GM21381 (cell line): Measurements from ENCODE around the gene DNHD1.
A peak's percentile ranks its signal among the peaks of the same experiment; 100 is the strongest.

ENCODE experiments used
- ATAC-seq: cut with Tn5 transposase; IDR thresholded peaks from one replicate; pipeline ENCODE4 v1.9.1; 2021; ENCODE audit warnings: mild to moderate bottlenecking, moderate library complexity; ENCODE audit not compliant: unreplicated experiment

Gene DNHD1

GRCh38 chr11:6608726-6609501 lies 111.8 kb downstream of the DNHD1 start:
- ATAC-seq: no peak

DNA sequence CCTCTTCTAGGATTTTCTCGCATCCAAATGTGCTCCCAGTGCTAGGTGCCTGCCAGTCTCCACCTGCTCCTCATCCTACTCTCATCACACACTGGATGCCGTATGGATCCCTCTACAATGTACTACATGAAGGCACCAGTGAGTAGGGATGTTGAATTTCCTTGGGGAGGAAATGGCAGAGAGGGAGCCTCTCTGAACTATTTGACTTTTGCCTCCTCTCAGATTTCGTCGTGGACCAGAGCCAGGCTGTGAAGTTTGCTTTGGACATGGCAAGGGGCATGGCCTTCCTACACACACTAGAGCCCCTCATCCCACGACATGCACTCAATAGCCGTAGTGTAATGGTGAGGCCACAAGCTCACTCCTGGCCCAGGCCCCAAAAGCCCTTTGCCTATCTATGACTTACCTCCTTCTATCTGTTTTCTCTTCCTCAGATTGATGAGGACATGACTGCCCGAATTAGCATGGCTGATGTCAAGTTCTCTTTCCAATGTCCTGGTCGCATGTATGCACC lies 112.5 kb downstream of the DNHD1 start:
- no peak for ATAC-seq

DNA sequence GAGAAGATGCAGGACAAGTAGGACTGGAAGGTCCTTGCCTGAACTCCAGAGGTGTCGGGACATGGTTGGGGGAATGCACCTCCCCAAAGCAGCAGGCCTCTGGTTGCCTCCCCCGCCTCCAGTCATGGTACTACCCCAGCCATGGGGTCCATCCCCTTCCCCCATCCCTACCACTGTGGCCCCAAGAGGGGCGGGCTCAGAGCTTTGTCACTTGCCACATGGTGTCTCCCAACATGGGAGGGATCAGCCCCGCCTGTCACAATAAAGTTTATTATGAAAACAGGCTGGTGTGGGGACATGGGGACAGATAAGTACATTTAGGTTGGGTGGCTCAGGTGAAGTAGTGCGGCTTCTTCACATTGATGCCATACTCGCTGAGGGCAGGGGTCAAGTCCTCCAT lies 113.5 kb downstream of the DNHD1 start:
- no peak for ATAC-seq

GRCh38 chr11:6611092-6611962 lies 114.2 kb downstream of the DNHD1 start:
- no peak for ATAC-seq

GRCh38 chr11:6611963-6612212 lies 114.8 kb downstream of the DNHD1 start:
- peak; percentile 7 for ATAC-seq

DNA sequence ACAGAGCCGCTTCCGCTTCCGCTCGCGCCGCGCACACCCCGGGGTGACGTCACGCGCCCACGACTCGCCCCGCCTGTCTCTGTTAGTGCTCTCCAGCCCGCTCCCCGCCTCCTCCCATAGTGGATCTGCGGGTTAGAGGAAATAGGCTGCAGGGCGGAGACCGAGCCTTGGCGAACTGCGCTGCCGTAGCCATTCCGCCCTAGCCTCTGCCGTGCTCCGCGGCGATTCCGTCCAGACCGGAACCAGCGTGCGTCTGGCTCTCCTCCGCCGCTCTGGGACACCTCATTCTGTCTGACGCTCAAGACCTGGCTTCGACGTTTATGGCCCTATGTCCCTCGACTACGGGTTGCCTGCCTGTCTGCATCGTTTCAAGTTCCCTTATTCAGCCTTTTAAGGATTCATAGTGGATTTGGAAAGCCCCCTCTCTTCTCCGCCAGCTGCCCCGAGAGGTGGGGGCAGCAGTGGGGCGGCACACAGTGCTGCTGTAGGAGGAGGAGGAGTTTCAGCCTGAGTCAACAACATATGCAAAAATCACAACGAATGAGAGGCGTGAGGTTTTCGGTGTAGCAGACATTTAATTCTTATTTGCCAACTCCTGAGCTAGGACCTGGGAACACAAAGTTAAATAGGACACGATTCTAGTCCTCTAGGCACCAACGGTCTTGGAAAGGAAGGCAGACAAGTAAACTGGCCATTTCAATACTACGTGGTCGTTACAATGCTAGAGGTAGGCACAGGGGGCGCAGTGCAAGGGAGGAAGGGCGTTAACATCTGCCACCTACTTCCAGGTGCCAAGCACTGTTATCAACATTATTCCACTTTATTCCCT lies 115.3 kb downstream of the DNHD1 start, which contains the start of gene TAF10:
TSS of gene TAF10 (minus strand) at position 4 of the 829 bp plus-strand sequence. CDS start 27 bp downstream, outside the sequence.
- peak; percentile 91 for ATAC-seq

DNA sequence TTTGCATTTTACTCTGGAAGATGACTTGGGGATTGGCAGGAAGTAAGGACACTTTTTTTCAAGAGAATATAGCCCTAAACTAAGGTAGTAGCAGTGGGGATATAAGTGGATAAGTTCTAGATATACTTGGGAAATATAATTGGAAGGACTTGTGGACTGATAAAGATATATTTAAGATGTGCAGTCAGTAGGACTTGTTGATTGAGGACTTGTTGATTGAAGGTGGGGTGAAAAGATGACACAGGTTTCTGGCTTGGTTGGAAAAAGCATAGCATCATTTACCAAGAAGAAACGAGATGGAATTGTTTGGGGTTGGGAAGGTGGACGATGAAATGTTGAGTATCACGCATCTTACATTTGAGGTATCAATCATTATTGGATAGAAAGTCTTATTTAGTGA lies 116.4 kb downstream of the DNHD1 start:
- ATAC-seq: no peak

- no peak for ATAC-seq
These were observed 117.4 kb downstream of the DNHD1 start for GRCh38 chr11:6614446-6614845.

DNA sequence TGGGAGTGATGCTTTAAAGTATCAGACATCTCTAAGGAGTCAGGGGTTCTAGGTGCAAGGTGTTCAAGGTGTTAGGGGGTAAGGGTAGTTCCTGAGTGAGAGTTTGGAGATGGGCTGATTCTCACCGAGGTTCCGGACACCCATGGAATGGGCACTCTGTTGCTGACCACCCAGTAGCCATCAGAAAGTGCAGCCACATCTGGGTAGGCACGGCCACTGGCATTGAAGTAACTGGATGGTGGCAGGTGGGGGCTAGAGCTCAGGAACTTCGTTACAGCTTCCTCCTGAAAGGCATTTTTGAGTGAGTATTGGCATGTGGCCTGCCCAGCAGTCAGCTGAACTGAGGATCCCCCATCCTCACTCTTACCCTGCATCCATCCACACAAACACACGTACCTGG lies 118.0 kb downstream of the DNHD1 start:
- ATAC-seq: no peak

GRCh38 chr11:6615882-6616585 lies 119.0 kb downstream of the DNHD1 start:
- no peak for ATAC-seq

DNA sequence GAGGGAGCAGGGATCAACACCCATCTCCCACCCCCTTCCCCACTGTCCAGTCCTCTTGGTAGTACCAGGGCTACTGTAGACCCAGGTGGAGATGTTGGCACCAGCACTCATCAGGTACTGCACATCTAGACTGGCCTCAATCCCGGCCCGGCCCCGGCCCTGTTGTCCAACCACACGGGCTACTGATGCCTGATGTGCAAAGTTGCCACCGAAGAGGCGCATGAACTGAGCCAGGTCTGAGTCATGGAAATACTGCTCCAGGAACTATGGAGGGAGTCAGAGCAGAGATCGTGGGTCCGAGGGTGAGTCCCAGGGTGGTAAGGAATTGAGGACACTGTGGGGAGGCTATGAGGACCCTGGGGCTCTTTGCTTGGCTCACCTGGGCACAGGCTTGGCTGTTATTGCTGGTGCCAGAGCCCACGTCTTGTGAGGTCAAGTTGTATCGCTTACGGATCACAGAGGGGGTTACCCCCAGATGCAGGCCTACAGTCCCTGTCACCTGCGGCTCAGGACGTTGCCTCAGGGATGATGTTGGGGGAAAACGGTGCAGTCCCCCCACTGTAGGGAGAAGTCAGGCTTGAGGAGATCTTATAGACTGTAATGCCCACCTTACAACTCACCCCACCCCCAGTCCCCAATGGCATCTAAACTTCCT lies 119.6 kb downstream of the DNHD1 start:
- ATAC-seq: no peak

DNA sequence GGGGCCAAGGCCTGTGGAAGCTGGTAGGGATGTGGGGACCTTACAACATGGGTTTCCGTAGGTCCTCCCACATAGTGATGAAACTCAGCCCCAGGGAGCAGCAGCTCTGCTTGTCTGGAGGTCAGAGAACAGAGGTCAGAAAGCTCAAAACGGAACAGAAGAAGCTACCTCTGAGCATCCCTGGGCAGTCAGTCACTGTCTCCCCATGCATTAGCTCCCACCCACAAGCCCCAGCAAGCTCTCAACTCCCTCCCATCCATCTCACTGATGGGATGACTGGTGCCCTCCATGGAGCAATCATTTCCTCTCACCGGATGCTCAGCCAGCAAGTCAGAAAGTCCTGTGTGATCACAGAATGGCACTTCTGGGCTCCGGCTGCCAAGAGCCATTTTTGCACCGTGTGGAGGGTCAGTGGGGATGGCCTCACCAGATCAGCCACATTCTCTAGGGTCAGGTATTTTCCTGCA lies 120.3 kb downstream of the DNHD1 start:
- no peak for ATAC-seq

DNA sequence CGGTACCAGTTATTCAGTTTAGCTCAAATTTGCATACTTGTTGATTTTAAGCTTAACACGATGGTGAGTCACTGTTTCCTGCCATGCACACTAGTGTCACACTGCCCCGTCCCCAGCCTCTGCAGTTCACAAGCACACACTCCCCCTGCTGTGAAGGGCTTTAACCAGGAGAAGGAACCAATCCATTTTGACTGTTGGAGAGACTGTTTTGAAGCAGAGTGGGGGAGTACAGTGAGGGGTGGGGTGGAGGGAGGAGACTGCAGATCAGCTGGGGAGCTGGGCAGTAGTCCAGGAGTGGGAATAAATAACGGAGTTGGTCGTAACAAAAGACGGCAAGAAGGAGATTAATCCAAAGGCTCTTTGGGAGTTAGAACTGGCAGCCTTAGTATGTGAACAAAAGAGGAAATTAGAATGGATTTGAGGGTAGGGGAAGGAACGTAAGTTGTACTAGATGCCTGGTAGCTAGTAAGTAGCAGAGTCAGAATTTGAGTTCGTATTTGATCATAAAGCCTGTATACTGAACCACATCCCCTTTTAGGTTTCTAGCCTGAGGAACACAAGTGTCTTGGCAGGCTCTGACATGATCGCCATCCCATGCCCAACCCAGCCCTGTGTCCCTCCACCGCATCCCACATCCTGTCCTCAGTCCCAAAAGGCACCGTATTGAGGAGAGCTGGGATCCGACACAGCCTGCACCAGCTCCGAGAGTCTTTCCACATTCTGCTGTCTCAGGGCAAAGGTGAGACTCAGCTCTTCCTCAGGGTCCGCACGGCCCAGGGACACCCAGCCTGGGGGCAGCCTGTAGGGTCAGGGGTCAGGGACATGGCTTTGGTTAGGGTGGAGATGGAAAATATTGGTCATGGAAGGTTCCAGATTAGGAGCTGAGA lies 121.3 kb downstream of the DNHD1 start:
- ATAC-seq: peak; percentile 15

GRCh38 chr11:6619004-6619745 lies 122.1 kb downstream of the DNHD1 start, which contains the start of gene TPP1:
Gene TPP1 (minus strand): TSS chr11:6619422. CDS start chr11:6619400, 22 bp downstream.
- ATAC-seq: peak; percentile 98

DNA sequence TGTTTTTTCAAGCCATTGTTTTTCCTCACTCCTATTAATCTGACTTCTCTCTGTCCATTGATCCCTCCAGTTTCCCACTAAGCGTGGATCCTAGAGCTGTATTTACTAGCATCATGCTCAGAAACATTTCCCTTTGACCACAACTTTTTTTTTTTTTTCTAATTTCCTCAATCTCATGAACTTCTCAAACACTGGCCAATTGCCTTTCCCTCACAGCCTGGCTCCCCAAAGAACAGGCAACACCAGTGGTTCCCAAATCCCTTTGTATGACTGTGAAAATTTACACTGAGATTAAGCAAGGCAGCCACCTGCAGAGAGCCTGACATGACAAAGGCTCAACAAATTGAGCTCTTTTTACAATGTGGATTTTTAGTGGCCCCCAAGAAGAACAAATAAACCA lies 123.6 kb downstream of the DNHD1 start:
- ATAC-seq: no peak
